Mucosa of descending colon (tissue), 3 donors: ENCODE results near the gene USP14. TPM values are rescaled to one million over a fixed set of nuclear protein-coding genes. Genes with fewer than 3 reads are reported as not detected.
A peak's percentile ranks its signal among the peaks of the same experiment; 100 is the strongest.

Experiments
- ATAC-seq: fragments of 200-7000 bp; cut with Tn5 transposase; one replicate; pipeline ENCODE4 v1.9.1; 2020; ENCODE audit warnings: mild to moderate bottlenecking, moderate library complexity
- DNase-seq, 3 donors: peaks; one replicate each; pipeline ENCODE4 v3.0.0-alpha.2; 2020
- H3K36me3 ChIP-seq: fragments of 200-600 bp; one replicate; pipeline ENCODE4 v1.8.0; 2021; ENCODE audit warnings: low read depth, mild to moderate bottlenecking
- H3K4me1 ChIP-seq: fragments of 200-600 bp; one replicate; pipeline ENCODE4 v1.8.0; 2021; ENCODE audit warnings: low read depth, mild to moderate bottlenecking
- H3K4me3 ChIP-seq: fragments of 200-600 bp; one replicate; pipeline ENCODE4 v1.8.0; 2021; ENCODE audit warnings: mild to moderate bottlenecking
- H3K9me3 ChIP-seq: fragments of 200-600 bp; one replicate; pipeline ENCODE4 v1.8.0; 2021; ENCODE audit warnings: mild to moderate bottlenecking
- intact Hi-C, 2 donors: fragments of 100-400 bp; cut with DNase I in 1 of 2; cut with micrococcal nuclease in 1 of 2; formaldehyde crosslinking; loops; one replicate each; pipeline versions ENCODE4 v1.11.0 to v1.11.1; 2022; cut with DNase I, micrococcal nuclease
- total RNA-seq, 3 donors: library from RNA; stranded (reverse); fragmentation: NEBNext Ultra II Directional in 2 of 3; extraction: Animal tissue kit (Norgen Biotek cat#: 25700) in 2 of 3; gene quantifications; one replicate each; pipeline versions ENCODE4 v1.2.1 to v1.2.4, GENCODE V29; 2021 to 2023
- TF ChIP-seq, protein P1 (sequence below): fragments of 200-600 bp; IDR thresholded peaks from one replicate; pipeline ENCODE4 v1.8.0; 2022; ENCODE audit warnings: antibody characterized with exemption, mild to moderate bottlenecking
- donor health status: DM: no; HTN: no; CAD: no; lungs with moderate emphysema.
- donor health status: DM: no; HTN: no; CAD: no.
- donor health status: DM: no; HTN: yes; CAD: no.

USP14 gene
- total RNA-seq, 3 donors from 2014 or later: 25.5 to 47.6 (median 38.2) TPM

DNA sequence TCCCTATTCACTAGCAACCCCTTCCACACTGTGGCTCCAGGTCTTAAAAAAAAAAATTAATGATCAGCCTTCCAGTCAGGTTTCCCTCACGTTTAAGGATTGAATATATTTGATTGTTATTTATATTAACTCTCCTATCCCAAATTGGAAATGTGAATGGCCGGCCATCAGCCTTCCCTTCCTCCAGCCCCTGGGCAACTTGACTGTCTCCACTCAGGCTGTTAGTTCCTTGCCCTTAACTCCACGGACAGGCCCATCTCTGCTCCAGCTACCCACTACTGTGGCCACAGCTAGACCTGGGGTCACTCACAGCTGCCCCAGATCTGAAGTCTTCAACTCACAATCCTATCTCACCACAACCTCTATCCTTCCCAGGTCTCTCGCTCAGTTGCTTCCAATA, 69.5 kb downstream of the USP14 start:
- Histone ChIP-seq H3K36me3 (no peaks in the 10 kb centered on the region), H3K4me3 (no peak overlapping the region), H3K9me3 (no peaks in the 10 kb centered on the region), H3K4me1 (no peaks in the 10 kb centered on the region)
- TF ChIP-seq, protein P1, sequence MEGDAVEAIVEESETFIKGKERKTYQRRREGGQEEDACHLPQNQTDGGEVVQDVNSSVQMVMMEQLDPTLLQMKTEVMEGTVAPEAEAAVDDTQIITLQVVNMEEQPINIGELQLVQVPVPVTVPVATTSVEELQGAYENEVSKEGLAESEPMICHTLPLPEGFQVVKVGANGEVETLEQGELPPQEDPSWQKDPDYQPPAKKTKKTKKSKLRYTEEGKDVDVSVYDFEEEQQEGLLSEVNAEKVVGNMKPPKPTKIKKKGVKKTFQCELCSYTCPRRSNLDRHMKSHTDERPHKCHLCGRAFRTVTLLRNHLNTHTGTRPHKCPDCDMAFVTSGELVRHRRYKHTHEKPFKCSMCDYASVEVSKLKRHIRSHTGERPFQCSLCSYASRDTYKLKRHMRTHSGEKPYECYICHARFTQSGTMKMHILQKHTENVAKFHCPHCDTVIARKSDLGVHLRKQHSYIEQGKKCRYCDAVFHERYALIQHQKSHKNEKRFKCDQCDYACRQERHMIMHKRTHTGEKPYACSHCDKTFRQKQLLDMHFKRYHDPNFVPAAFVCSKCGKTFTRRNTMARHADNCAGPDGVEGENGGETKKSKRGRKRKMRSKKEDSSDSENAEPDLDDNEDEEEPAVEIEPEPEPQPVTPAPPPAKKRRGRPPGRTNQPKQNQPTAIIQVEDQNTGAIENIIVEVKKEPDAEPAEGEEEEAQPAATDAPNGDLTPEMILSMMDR: no peak
- intact Hi-C loops: no loop called here
- DNase-seq (no peak), ATAC-seq (no peak)

DNA sequence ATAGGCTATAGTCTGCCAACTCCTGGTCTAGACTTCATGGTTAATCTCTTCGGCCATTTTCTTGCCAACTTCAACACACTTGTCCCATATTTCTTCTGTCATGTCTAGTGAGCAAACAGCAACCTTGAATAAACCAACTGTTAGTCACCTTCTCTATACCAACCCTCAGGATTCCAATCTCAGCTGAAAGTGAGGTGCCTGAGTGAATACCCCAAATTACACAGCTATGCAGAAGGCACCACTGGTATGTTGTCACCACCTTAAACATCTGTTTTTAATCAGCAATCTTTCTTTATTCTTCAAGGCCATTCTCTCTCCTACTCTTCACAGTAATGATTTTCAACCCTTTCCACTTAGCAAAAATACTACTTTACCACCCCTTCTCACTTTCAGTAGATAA, 70.2 kb downstream of the USP14 start:
- no peaks in the 10 kb centered on the region for H3K36me3 ChIP-seq
- H3K4me1 ChIP-seq: no peaks in the 10 kb centered on the region
- no peak overlapping the region for H3K4me3 ChIP-seq
- TF ChIP-seq, protein P1: no peak
- H3K9me3 ChIP-seq: no peaks in the 10 kb centered on the region
- DNase-seq (no peak), ATAC-seq (no peak)
- intact Hi-C loops: no loop called here

DNA sequence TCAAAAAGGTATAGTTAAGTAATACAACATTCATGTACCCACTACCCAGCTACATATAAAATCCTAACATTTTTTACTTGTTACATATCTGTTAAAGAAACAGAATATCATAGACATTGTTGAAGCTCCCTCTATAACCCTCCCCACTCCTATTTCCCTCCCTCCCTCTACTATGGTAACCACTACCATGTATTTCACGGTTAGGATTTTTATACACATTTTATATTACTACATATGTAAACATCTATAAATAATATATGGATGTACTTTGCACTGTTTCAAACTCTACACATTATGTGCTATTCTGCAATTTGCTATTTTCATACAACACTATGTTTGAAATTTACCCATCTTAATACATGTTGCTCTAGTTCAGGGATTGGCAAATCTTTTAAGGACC, 73.2 kb downstream of the USP14 start:
- DNase-seq: no peak
- no peak overlapping the region for H3K4me3 ChIP-seq
- H3K9me3 ChIP-seq: no peaks in the 10 kb centered on the region
- peak; percentile 22 for ATAC-seq
- no peaks in the 10 kb centered on the region for H3K4me1 ChIP-seq
- no peaks in the 10 kb centered on the region for H3K36me3 ChIP-seq
- TF ChIP-seq, protein P1: no peak
- intact Hi-C loops: no loop called here

DNA sequence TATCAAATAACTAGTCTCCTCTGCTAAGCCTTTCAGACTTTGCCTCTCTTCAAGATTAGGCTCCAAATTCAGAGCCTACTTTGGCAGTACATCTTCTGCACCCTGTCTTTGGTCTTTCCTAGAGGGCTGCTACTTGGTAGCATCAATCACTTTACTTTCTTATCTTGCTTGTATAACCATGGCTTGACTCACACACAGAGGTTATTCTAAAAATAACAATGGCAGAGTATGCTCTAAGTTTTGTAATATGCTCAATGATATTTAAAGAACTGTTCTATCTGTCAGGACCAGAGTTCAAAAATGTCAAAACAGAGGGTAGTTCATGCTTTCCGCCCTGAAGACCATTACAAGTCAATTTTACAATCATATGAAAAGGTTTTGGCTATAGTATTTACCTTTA, 81.8 kb downstream of the USP14 start:
- TF ChIP-seq, protein P1: no peak
- ATAC-seq: no peak
- Histone ChIP-seq H3K4me1 (no peaks in the 10 kb centered on the region), H3K9me3 (no peaks in the 10 kb centered on the region), H3K36me3 (no peaks in the 10 kb centered on the region), H3K4me3 (no peak overlapping the region)
- intact Hi-C loops: no loop called here
- no peak for DNase-seq

DNA sequence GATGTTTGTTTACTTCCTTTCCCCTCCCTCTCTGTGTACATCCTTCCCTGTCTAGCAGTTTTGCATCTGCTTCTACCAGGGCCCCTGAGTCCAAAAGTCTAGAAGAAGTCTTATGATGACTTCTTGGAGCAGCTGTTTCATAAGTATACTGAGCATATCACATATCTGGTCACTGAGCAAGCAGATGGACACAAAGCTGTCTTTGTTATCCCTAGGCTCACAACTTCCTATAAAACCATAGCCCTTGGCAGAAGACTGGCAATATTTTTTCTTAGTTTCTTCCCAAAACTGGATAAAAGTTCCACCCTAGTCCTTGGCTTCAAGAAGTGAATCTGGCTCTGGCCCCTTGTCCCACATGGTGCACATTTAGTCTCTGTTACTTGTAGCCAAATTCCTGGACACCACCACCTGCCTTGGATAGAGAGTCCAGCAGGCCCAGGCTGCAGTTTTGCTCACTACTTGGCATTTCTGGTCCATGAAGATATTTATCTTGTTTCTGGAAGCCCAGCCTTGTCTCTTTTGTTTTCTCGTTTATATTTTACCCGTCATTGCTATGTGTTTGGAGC, 87.0 kb downstream of the USP14 start:
- TF ChIP-seq, protein P1: no peak
- Histone ChIP-seq H3K4me1 (no peaks in the 10 kb centered on the region), H3K36me3 (no peaks in the 10 kb centered on the region), H3K9me3 (no peaks in the 10 kb centered on the region), H3K4me3 (no peak overlapping the region)
- DNase-seq (no peak), ATAC-seq (no peak)
- intact Hi-C loops: no loop called here

DNA sequence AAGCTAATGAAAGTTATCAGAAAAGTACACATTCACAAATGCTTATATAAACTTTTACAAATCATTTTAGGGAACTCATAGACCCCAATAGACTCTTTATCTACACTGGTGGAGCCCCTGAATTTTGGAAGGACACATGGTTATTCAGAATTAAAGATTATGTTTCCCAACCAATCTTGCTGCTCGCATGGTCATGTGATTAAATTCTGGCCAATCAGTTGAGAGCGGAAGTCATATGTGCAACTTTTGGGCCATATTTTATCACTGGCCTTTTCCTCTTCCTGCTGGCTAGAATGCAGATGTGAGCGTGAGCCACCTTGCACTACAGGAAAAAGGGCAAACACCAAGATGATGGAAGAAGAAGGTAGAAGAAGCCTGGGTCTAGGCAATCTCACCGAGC, 89.7 kb downstream of the USP14 start:
- Histone ChIP-seq H3K4me1 (no peaks in the 10 kb centered on the region), H3K9me3 (no peaks in the 10 kb centered on the region), H3K36me3 (no peaks in the 10 kb centered on the region), H3K4me3 (no peak overlapping the region)
- DNase-seq: no peak
- TF ChIP-seq, protein P1: no peak
- intact Hi-C loops: no loop called here
- ATAC-seq: no peak
